Endothelial cell of umbilical vein (primary cell): ENCODE results near the gene LAMA4. TPM values are rescaled to one million over a fixed set of nuclear protein-coding genes. Genes with fewer than 3 reads are reported as not detected.

Experiments
- BruUV-seq: library from RNA; stranded (reverse); fragments of 400-500 nt; replicated peaks from 2 replicates; lab custom pipeline; 2021; lab: Mats Ljungman, UMichigan
- CTCF ChIA-PET: fragments of 300-600, 350-600 bp; sonication (Branson Sonifier 250); formaldehyde crosslinking; loops from one replicate; lab custom pipeline; 2021; ENCODE audit warnings: antibody characterized with exemption, inconsistent platforms; lab: Charles Lee
- POLR2A ChIA-PET: fragments of 300-600, 350-600 bp; sonication (Branson Sonifier 250); formaldehyde crosslinking; loops from one replicate; lab custom pipeline; 2021; ENCODE audit warnings: antibody characterized with exemption, inconsistent platforms; lab: Charles Lee
- DNase-seq: peaks from one replicate; pipeline ENCODE4 v3.0.0-alpha.2; 2011; ENCODE audit warnings: low read depth, low spot score
- FAIRE-seq: peaks from 2 replicates; lab custom pipeline; 2011; peaks lifted over from hg19 to GRCh38; lab: Jason Lieb, UNC
- H2AFZ ChIP-seq: 2 replicates; pipeline ENCODE4 v1.6.0; 2012; ENCODE audit warnings: low read depth, low read length, control low read depth, inconsistent platforms
- H3K27ac ChIP-seq: 2 replicates; pipeline ENCODE4 v1.5.1; 2011; ENCODE audit warnings: low read depth, mild to moderate bottlenecking, control low read depth, low read length, moderate library complexity; ENCODE audit not compliant: insufficient read depth
- H3K27me3 ChIP-seq, 2 experiments: 2 replicates each; pipeline versions ENCODE4 v1.6.0 to v1.6.1; 2011; ENCODE audit warnings: low read length in 2 of 2, mixed read lengths in 1 of 2; ENCODE audit not compliant: control insufficient read depth in 2 of 2, insufficient read depth in 2 of 2
- H3K36me3 ChIP-seq, 2 experiments: 2 replicates in 1 of 2; 3 replicates in 1 of 2; pipeline ENCODE4 v1.5.1; 2011; ENCODE audit warnings: low read length in 2 of 2, mild to moderate bottlenecking in 1 of 2, moderate library complexity in 1 of 2; ENCODE audit not compliant: control insufficient read depth in 2 of 2, insufficient read depth in 2 of 2; ENCODE audit errors: extremely low read depth in 1 of 2
- H3K4me1 ChIP-seq: 3 replicates; pipeline ENCODE4 v1.5.1; 2011; ENCODE audit warnings: mild to moderate bottlenecking, low read length; ENCODE audit not compliant: control insufficient read depth, insufficient read depth; ENCODE audit errors: extremely low read depth
- H3K4me2 ChIP-seq: 2 replicates; pipeline ENCODE4 v1.6.1; 2011; ENCODE audit warnings: low read length, control low read depth, mixed read lengths; ENCODE audit not compliant: insufficient read depth
- H3K4me3 ChIP-seq, 3 experiments: fragments of 200-600 bp in 1 of 3; sonication (generic), shearing (Covaris generic) in 1 of 3; replicated peaks in 1 of 3; 2 replicates each; pipeline ENCODE4 v1.5.1; 2011 to 2016; ENCODE audit warnings: control low read depth in 3 of 3, low read length in 3 of 3, mild to moderate bottlenecking in 2 of 3, inconsistent platforms in 1 of 3, low read depth in 1 of 3, moderate library complexity in 1 of 3; ENCODE audit not compliant: insufficient read depth in 1 of 3
- H3K79me2 ChIP-seq: 2 replicates; pipeline ENCODE4 v1.6.0; 2012; ENCODE audit warnings: low read length, inconsistent platforms; ENCODE audit not compliant: control insufficient read depth, insufficient read depth
- H3K9ac ChIP-seq: replicated peaks from 2 replicates; pipeline ENCODE3; 2011; ENCODE audit warnings: low read length, control low read depth; ENCODE audit not compliant: insufficient read depth; ENCODE audit errors: extremely low read depth
- H3K9me1 ChIP-seq: replicated peaks from 3 replicates; pipeline ENCODE4 v1.6.0; 2011; ENCODE audit warnings: mild to moderate bottlenecking, low read length; ENCODE audit not compliant: control insufficient read depth, insufficient read depth; ENCODE audit errors: extremely low read depth
- H3K9me3 ChIP-seq: replicated peaks from 2 replicates; pipeline ENCODE4 v1.5.1; 2012; ENCODE audit warnings: low read length, inconsistent platforms; ENCODE audit not compliant: control insufficient read depth, insufficient read depth
- H4K20me1 ChIP-seq: replicated peaks from 2 replicates; pipeline ENCODE3; 2011; ENCODE audit warnings: mild to moderate bottlenecking, low read length; ENCODE audit not compliant: control insufficient read depth, insufficient read depth; ENCODE audit errors: extremely low read depth
- CTCF ChIP-seq, 2 donors: IDR thresholded peaks; 1 replicate in 1 of 2; 2 replicates in 1 of 2; pipeline ENCODE4 v1.5.1; 2011; ENCODE audit warnings: low read length in 2 of 2, mild to moderate bottlenecking in 2 of 2, moderate library complexity in 2 of 2, control low read depth in 1 of 2, inconsistent platforms in 1 of 2, low read depth in 1 of 2; ENCODE audit not compliant: insufficient read depth in 1 of 2; ENCODE audit errors: extremely low read depth in 1 of 2
- EZH2 ChIP-seq: IDR thresholded peaks from 2 replicates; pipeline ENCODE4 v1.6.1; 2012; ENCODE audit warnings: borderline replicate concordance, low read depth, mild to moderate bottlenecking, moderate library complexity, low read length, inconsistent platforms; ENCODE audit not compliant: severe bottlenecking
- GATA2 ChIP-seq: IDR thresholded peaks from 2 replicates; pipeline ENCODE4 v1.7.0; 2011; ENCODE audit warnings: low read depth, mild to moderate bottlenecking, moderate library complexity, mixed read lengths, low read length; ENCODE audit not compliant: insufficient read length, insufficient read depth
- JUN ChIP-seq: IDR thresholded peaks from 2 replicates; pipeline ENCODE4 v1.6.1; 2011; ENCODE audit warnings: borderline replicate concordance, low read depth; ENCODE audit not compliant: insufficient read length, insufficient read depth
- MAX ChIP-seq: IDR thresholded peaks from 2 replicates; pipeline ENCODE4 v1.6.1; 2011; ENCODE audit not compliant: insufficient read depth, insufficient read length
- MYC ChIP-seq: IDR thresholded peaks from one replicate; pipeline ENCODE4 v1.6.1; 2011; ENCODE audit warnings: mild to moderate bottlenecking, low read depth, low read length
- POLR2AphosphoS5 ChIP-seq: IDR thresholded peaks from 2 replicates; pipeline ENCODE4 v1.6.1; 2012; ENCODE audit warnings: low read depth, mild to moderate bottlenecking, control low read depth, low read length, moderate library complexity; ENCODE audit not compliant: insufficient read depth
- dilution Hi-C: fragments of 300-500 bp; cut with MboI; formaldehyde crosslinking; loops from one replicate; pipeline ENCODE4 v1.15.0; 2019; ENCODE audit warnings: low sequenced_read_pairs; ENCODE audit not compliant: extremely low pct_ligation_motif_present
- intact Hi-C: fragments of 100-400 bp; cut with micrococcal nuclease; formaldehyde crosslinking; loops from one replicate; pipeline ENCODE4 v1.10.0; 2022
- polyA plus RNA-seq, 4 experiments: library from polyadenylated mRNA; depleted of rRNA in 3 of 4; stranded (reverse) in 3 of 4; unstranded in 1 of 4; fragments of >200 nt; gene quantifications; 2 replicates each; pipeline versions ENCODE4 v1.2.1 to v1.2.3, GENCODE V29; 2011 to 2012; ENCODE audit warnings: missing spikeins in 1 of 4
- total RNA-seq: library from RNA; stranded (reverse); gene quantifications from 2 replicates; pipeline ENCODE4 v1.2.3, GENCODE V29; 2021

The LAMA4 gene
- total and polyA plus RNA-seq, 2 donors (not counting 3 experiments of a cell fraction or from before 2014, with no cell fraction given) = 384 to 629 TPM

DNA sequence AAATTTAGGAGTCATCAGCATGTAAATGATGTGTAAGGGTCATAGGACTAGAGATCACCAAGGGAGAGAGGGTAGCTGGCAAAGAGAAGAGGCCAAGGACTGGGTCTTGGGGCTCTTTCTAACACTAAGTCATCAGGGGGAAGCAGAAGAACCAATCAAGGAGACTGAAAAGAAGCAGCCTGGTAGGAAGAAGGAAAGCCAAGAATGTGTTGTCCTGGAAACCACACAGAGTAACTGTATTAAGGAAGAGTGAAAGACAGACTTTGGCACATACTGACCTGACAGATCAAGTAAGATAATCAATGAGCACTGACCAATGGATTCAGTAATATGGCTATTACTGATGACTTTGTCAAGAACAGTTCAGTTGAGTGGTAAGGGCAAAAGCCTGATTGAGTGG, 42.3 kb upstream of the LAMA4 start:
- Histone ChIP-seq H3K36me3 (no peaks in the 10 kb centered on the region), H3K4me3 (no peak overlapping the region), H3K4me2 (no peak overlapping the region), H3K9me3 (no peaks in the 10 kb centered on the region), H3K9me1 (no peaks in the 10 kb centered on the region), H3K79me2 (no peaks in the 10 kb centered on the region), H3K27me3 (no peaks in the 10 kb centered on the region), H3K27ac (no peak overlapping the region), H2AFZ (no peak overlapping the region), H3K4me1 (peaks cover 15% of the 10 kb centered on the region), H3K9ac (no peak overlapping the region), H4K20me1 (no peaks in the 10 kb centered on the region)
- DNase-seq (no peak), FAIRE-seq (no peak)
- no TSS peak for BruUV-seq
- intact Hi-C loops (no loop called here), dilution Hi-C loops (no loop called here)
- TF ChIP-seq GATA2 = no peak
- no peak for TF ChIP-seq MAX
- no peak for TF ChIP-seq MYC
- TF ChIP-seq JUN = no peak
- no peak for TF ChIP-seq EZH2
- TF ChIP-seq POLR2AphosphoS5 = no peak
- ChIA-PET CTCF (interaction anchor here (0.9 to 4.3 kb wide), 2 partner anchors 9 to 15 kb away, joined by 3 to 32 read pairs; no protein-coding TSS in a partner anchor), POLR2A (no interaction called here)

DNA sequence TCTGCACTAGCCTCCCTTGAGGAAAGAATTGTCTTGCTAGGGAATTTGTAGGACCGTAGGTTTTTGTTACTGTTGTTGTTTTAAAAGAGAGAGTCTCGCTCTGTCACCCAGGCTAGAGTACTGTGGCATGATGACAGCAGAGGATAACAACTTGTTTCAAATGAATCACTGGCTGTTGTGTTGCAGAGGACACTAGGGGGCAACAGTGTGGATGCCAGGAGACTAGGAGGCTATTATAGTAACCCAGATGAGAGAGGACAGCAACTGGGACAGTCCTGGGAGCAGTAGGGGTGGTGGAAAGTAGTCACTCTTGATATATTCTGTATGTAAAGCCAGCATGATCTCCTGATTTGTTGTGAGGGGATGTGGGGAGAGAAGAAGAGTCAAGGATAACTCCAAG, 41.8 kb upstream of the LAMA4 start:
- no peak overlapping the region for H3K4me3 ChIP-seq
- no peak overlapping the region for H3K9ac ChIP-seq
- H2AFZ ChIP-seq = no peak overlapping the region
- dilution Hi-C loops (no loop called here), intact Hi-C loops (no loop called here)
- DNase-seq (peak; percentile 62), FAIRE-seq (peak; percentile 44)
- BruUV-seq = no TSS peak
- CTCF ChIA-PET = interaction anchor here (0.6 to 4.3 kb wide), 12 partner anchors 9 to 1613 kb away, joined by 3 to 32 read pairs (median 4); partner anchors contain the start of gene LAMA4
- H3K27me3 ChIP-seq = no peaks in the 10 kb centered on the region
- H3K27ac ChIP-seq = no peak overlapping the region
- no peak overlapping the region for H3K4me2 ChIP-seq
- H3K36me3 ChIP-seq = no peaks in the 10 kb centered on the region
- TF ChIP-seq EZH2 = no peak
- no peak for TF ChIP-seq POLR2AphosphoS5
- TF ChIP-seq MAX = no peak
- TF ChIP-seq CTCF (IDR thresholded peaks at IDR 0.05; ENCODE audit: extremely low read depth in 1 of 2, insufficient read depth in 1 of 2, low read depth in 1 of 2, low read length in 2 of 2) = peak; percentile 60 to 64
- TF ChIP-seq MYC = no peak
- H3K79me2 ChIP-seq = no peaks in the 10 kb centered on the region
- H4K20me1 ChIP-seq = no peaks in the 10 kb centered on the region
- H3K9me3 ChIP-seq = no peaks in the 10 kb centered on the region
- H3K4me1 ChIP-seq = peaks cover 15% of the 10 kb centered on the region
- POLR2A ChIA-PET = no interaction called here
- H3K9me1 ChIP-seq = no peaks in the 10 kb centered on the region
